A549 (cell line): ENCODE measurements around the gene CAPN2. TPM values are rescaled to one million over a fixed set of nuclear protein-coding genes. Genes with fewer than 3 reads are reported as not detected.

Experiments used
- ATAC-seq, 2 experiments: fragments of 200-7000 bp in 1 of 2; fragments of >200 bp in 1 of 2; cut with Nextera tagmentation in 1 of 2; cut with Tn5 transposase in 1 of 2; 3 replicates each; pipeline versions ENCODE4 v1.8.0 to v1.9.1; 2018 to 2020; ENCODE audit warnings: mild to moderate bottlenecking in 1 of 2, moderate library complexity in 1 of 2
- CTCF ChIA-PET: fragments of 300-600 bp; sonication (Branson Sonifier 250); formaldehyde crosslinking; extraction: SDS; loops from one replicate; lab custom pipeline; 2021; ENCODE audit warnings: antibody characterized with exemption, inconsistent platforms; lab: Yijun Ruan, JAX
- POLR2A ChIA-PET: fragments of 350-600 bp; formaldehyde crosslinking; extraction: SDS; loops from one replicate; lab custom pipeline; 2021; ENCODE audit warnings: antibody characterized with exemption, inconsistent platforms; lab: Yijun Ruan, JAX
- DNase-seq, 2 experiments: peaks; one replicate each; pipeline versions ENCODE4 v3.0.0 to v3.0.0-alpha.2; 2011 to 2016; ENCODE audit warnings: low read depth in 1 of 2, low spot score in 1 of 2
- FAIRE-seq: peaks from 2 replicates; lab custom pipeline; 2011; peaks lifted over from hg19 to GRCh38; lab: Jason Lieb, UNC
- H3K27ac ChIP-seq, 2 experiments: fragments of >200 bp; sonication (Bioruptor Twin); formaldehyde crosslinking; 3 replicates each; pipeline ENCODE4 v1.5.1; 2016 to 2017
- H3K4me1 ChIP-seq: fragments of >200 bp; sonication (Bioruptor Twin); formaldehyde crosslinking; 3 replicates; pipeline ENCODE4 v1.6.1; 2016
- H3K4me2 ChIP-seq: fragments of >200 bp; sonication (Bioruptor Twin); formaldehyde crosslinking; 3 replicates; pipeline ENCODE4 v1.6.1; 2016
- H3K4me3 ChIP-seq: fragments of >200 bp; sonication (Bioruptor Twin); formaldehyde crosslinking; 3 replicates; pipeline ENCODE4 v1.5.1; 2016
- H3K9me3 ChIP-seq: fragments of >200 bp; sonication (Bioruptor Twin); formaldehyde crosslinking; 3 replicates; pipeline ENCODE4 v1.6.1; 2016
- CBX8 ChIP-seq: fragments of 200-600 bp; sonication (generic); IDR thresholded peaks from 2 replicates; pipeline ENCODE4 v1.6.1; 2016
- CHD2 ChIP-seq: fragments of 150-350 bp; IDR thresholded peaks from 2 replicates; pipeline ENCODE4 v1.6.1; 2014; ENCODE audit warnings: low read length; ENCODE audit not compliant: partially characterized antibody
- CHD4 ChIP-seq: fragments of 200-600 bp; sonication (generic); IDR thresholded peaks from 2 replicates; pipeline ENCODE4 v1.6.1; 2016; ENCODE audit warnings: antibody characterized with exemption, mild to moderate bottlenecking, borderline replicate concordance
- EHMT2 ChIP-seq: fragments of 200-600 bp; sonication (generic); IDR thresholded peaks from 2 replicates; pipeline ENCODE4 v1.6.1; 2016; ENCODE audit warnings: antibody characterized with exemption, low read depth, mild to moderate bottlenecking, moderate library complexity
- ESRRA ChIP-seq: fragments of 150-350 bp; IDR thresholded peaks from 2 replicates; pipeline ENCODE4 v1.6.1; 2014; ENCODE audit warnings: mild to moderate bottlenecking, low read length, borderline replicate concordance
- FOSB ChIP-seq: fragments of 250-450 bp; sonication (Bioruptor Pico); IDR thresholded peaks from 2 replicates; pipeline ENCODE4 v1.5.0; 2020; ENCODE audit warnings: mild to moderate bottlenecking, moderate library complexity
- FOXS1 ChIP-seq: fragments of 250-450 bp; sonication (Bioruptor Pico); IDR thresholded peaks from 2 replicates; pipeline ENCODE4 v1.5.0; 2020; ENCODE audit warnings: mild to moderate bottlenecking, moderate library complexity
- HOXB13 ChIP-seq: fragments of 250-450 bp; sonication (Bioruptor Pico); IDR thresholded peaks from 2 replicates; pipeline ENCODE4 v1.5.0; 2020; ENCODE audit warnings: low read depth, mild to moderate bottlenecking, moderate library complexity
- JUN ChIP-seq, 2 experiments: fragments of >200 bp; sonication (Bioruptor Twin); formaldehyde crosslinking; IDR thresholded peaks; 2 replicates in 1 of 2; 3 replicates in 1 of 2; pipeline ENCODE4 v1.6.1; 2016 to 2017
- JUNB ChIP-seq: fragments of >200 bp; sonication (Bioruptor Twin); formaldehyde crosslinking; IDR thresholded peaks from 2 replicates; pipeline ENCODE4 v1.6.1; 2016
- KDM1A ChIP-seq: fragments of 200-600 bp; sonication (generic); IDR thresholded peaks from 2 replicates; pipeline ENCODE4 v1.6.1; 2016; ENCODE audit warnings: low read depth, mild to moderate bottlenecking
- MAFK ChIP-seq: fragments of 450-650 bp; IDR thresholded peaks from 2 replicates; pipeline ENCODE4 v1.6.1; 2014; ENCODE audit not compliant: partially characterized antibody
- NR3C1 ChIP-seq: fragments of >200 bp; sonication (Bioruptor Twin); formaldehyde crosslinking; IDR thresholded peaks from 3 replicates; pipeline ENCODE4 v1.6.1; 2017
- POLR2AphosphoS2 ChIP-seq: conservative IDR thresholded peaks from 2 replicates; pipeline ENCODE4 v1.6.1; 2012; ENCODE audit warnings: low read length, improper control_type of control experiment, inconsistent platforms
- RARB ChIP-seq: fragments of 250-450 bp; sonication (Bioruptor Pico); IDR thresholded peaks from 2 replicates; pipeline ENCODE4 v1.8.0; 2021; ENCODE audit warnings: mild to moderate bottlenecking, moderate library complexity
- RNF2 ChIP-seq: fragments of 200-600 bp; sonication (generic); IDR thresholded peaks from 2 replicates; pipeline ENCODE4 v1.6.1; 2016; ENCODE audit warnings: low read depth, mild to moderate bottlenecking, antibody characterized with exemption, moderate library complexity, borderline replicate concordance
- ZC3H11A ChIP-seq: fragments of 450-650 bp; IDR thresholded peaks from 2 replicates; pipeline ENCODE4 v1.6.1; 2014; ENCODE audit warnings: antibody characterized with exemption, mild to moderate bottlenecking
- ZNF302 ChIP-seq: fragments of 250-450 bp; sonication (Bioruptor Pico); IDR thresholded peaks from 2 replicates; pipeline ENCODE4 v1.9.0; 2021; ENCODE audit warnings: inconsistent platforms, mild to moderate bottlenecking, moderate library complexity
- WGBS: methylation state at CpG from one replicate; pipeline ENCODE4 v1.1.6; 2017; ENCODE audit errors: missing lambda C conversion rate; 5-methylcytosine and 5-hydroxymethylcytosine counted together
- polyA plus RNA-seq, 4 experiments: library from polyadenylated mRNA; depleted of rRNA in 3 of 4; stranded (reverse); fragments of >200 nt; fragmentation: RNase III in 1 of 4; extraction: RNeasy Plus Mini Kit Qiagen cat#74134 plus additional on column Dnase treatment in 1 of 4; gene quantifications; 2 replicates in 3 of 4; 3 replicates in 1 of 4; pipeline ENCODE4 v1.2.3, GENCODE V29; 2011 to 2017
- TF ChIP-seq, protein P1 (sequence below): IDR thresholded peaks from 2 replicates; pipeline ENCODE4 v1.6.1; 2012; ENCODE audit warnings: low read depth, borderline replicate concordance
- TF ChIP-seq, protein P2 (sequence below): fragments of 250-450 bp; sonication (Bioruptor Pico); IDR thresholded peaks from 2 replicates; pipeline ENCODE4 v1.5.0; 2021; ENCODE audit warnings: mild to moderate bottlenecking, moderate library complexity, borderline replicate concordance
- TF ChIP-seq, protein P3 (sequence below): fragments of 250-450 bp; sonication (Bioruptor Pico); IDR thresholded peaks from 2 replicates; pipeline ENCODE4 v1.5.0; 2020; ENCODE audit warnings: low read depth, mild to moderate bottlenecking, moderate library complexity

The CAPN2 gene
- polyA plus RNA-seq, 2 of the 4 experiments (the other 2 are of a cell fraction) = 199 to 300 TPM

DNA sequence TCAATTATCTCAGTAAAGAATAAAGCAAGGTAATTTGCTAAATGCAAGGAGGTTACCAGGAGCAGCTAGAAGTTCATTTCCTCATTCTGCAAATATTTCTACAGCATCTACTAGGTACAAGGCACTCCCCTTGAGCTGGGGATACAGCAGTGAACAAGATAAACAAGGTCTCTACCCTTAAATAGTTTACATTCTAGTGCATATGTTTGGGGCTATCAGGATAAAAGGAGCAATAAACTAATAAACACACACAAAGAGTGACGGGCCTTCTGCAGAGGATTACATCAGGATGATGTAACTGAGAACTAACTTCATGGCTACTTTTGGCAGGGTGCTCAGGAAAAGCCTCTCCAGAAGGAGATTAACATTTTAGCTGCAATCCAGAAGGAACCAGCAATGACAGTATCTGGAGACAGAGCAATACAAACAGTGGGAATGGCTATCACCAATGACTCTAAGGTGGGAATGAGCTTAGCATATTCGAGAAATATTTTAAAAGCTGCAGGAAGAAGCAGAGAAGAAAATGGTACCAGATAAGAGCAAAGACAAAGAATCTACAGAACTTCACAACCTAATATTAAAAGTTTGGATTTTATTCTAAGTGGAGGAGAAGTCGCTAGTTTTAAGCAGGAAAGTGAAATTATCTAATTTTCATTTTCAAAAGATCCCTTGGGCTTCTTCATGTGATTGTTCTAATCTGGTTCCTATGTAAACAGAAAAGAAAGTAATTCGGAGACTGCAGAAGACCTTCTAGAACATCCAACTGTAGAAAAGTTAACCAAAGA, 107.6 kb downstream of the CAPN2 start:
- Histone ChIP-seq H3K9me3 (no peaks in the 10 kb centered on the region), H3K4me2 (peak overlapping the region; percentile 31), H3K4me3 (no peak overlapping the region), H3K27ac (peak overlapping the region; percentile 44 to 46; a peak in 5 of 6 replicates), H3K4me1 (peaks cover 43% of the 10 kb centered on the region)
- ChIA-PET CTCF (interaction anchor here (0.6 to 2.8 kb wide), 3 partner anchors 8 to 11 kb away, joined by 3 to 17 read pairs (median 3); no protein-coding TSS in a partner anchor), POLR2A (interaction anchor here (0.7 kb wide), 1 partner anchor 25 kb away, joined by 3 read pairs; no protein-coding TSS in a partner anchor)
- ATAC-seq (peak; percentile 49 to 55; a peak in 5 of 6 replicates), DNase-seq (peak in 1 of 2 experiments; percentile 34), FAIRE-seq (no peak)
- 65% methylated on average over 4 of the region's 4 CpGs for WGBS
- TF ChIP-seq FOSB (CRISPR knock-in tag) (no peak), CHD4 (no peak)

DNA sequence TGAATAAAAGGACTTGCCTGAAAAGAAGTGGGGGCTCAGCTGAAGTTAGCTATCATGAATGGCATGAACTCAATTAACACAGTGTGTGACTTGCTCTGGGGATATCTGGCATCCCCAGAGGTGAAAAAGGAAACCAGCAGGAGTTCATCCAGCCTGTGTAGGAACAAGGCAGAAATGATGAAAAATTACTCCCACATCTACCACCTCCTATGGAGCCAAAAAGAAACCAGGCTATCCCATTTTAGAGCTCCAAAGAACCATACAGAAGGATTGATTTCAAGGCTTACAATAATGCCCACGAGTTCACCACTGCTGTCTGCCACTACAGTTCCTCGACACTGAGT, 108.1 kb downstream of the CAPN2 start:
- no peaks in the 10 kb centered on the region for H3K9me3 ChIP-seq
- H3K4me2 ChIP-seq = peak overlapping the region; percentile 31
- POLR2A ChIA-PET = no interaction called here
- CTCF ChIA-PET = interaction anchor here (0.8 to 2.8 kb wide), 3 partner anchors 9 to 12 kb away, joined by 3 to 17 read pairs (median 3); no protein-coding TSS in a partner anchor
- H3K4me1 ChIP-seq = peaks cover 37% of the 10 kb centered on the region
- DNase-seq (no peak), FAIRE-seq (no peak), ATAC-seq (0 out of 6 replicates have a peak, but pooled peaks of 1 of the 2 experiments have one; percentile 48)
- H3K4me3 ChIP-seq = no peak overlapping the region
- TF ChIP-seq ZC3H11A (no peak), CBX8 (no peak), CHD4 (no peak), RNF2 (no peak), FOXS1 (CRISPR knock-in tag) (no peak), ESRRA (no peak)
- TF ChIP-seq, protein P1, sequence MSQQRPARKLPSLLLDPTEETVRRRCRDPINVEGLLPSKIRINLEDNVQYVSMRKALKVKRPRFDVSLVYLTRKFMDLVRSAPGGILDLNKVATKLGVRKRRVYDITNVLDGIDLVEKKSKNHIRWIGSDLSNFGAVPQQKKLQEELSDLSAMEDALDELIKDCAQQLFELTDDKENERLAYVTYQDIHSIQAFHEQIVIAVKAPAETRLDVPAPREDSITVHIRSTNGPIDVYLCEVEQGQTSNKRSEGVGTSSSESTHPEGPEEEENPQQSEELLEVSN = no peak
- peak overlapping the region; percentile 44 to 46; a peak in 5 of 6 replicates for H3K27ac ChIP-seq
- 82% methylated on average over 2 of the region's 2 CpGs for WGBS

DNA sequence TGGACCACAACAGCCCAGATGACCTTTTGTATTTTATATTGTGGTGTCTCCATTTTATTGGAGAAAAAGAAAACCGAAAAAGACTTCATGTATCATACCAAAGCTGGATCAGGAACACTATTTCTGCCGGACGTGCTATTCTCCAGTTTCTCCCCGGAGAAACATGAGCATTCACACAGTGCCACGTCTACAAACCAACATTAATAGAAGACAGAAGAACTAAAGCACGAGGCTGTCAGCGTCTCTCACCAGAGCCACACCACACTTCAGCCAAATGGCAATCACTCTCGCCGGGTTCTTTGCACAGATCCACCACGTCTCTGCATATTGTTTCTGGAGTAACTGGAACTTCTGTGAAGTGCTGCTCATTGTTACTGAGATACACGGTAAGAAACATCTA, 108.6 kb downstream of the CAPN2 start:
- no peak for FAIRE-seq
- 94% methylated on average over 11 of the region's 11 CpGs for WGBS
- ChIA-PET CTCF (interaction anchor here (0.8 to 2.8 kb wide), 3 partner anchors 9 to 13 kb away, joined by 3 to 17 read pairs (median 3); no protein-coding TSS in a partner anchor), POLR2A (no interaction called here)
- no peak overlapping the region for H3K4me3 ChIP-seq
- H3K4me2 ChIP-seq = no peak overlapping the region
- no peak for ATAC-seq
- TF ChIP-seq NR3C1 = no peak
- no peak for TF ChIP-seq HOXB13 (CRISPR knock-in tag)
- TF ChIP-seq POLR2AphosphoS2 = no peak
- TF ChIP-seq KDM1A = no peak
- TF ChIP-seq, protein P2, sequence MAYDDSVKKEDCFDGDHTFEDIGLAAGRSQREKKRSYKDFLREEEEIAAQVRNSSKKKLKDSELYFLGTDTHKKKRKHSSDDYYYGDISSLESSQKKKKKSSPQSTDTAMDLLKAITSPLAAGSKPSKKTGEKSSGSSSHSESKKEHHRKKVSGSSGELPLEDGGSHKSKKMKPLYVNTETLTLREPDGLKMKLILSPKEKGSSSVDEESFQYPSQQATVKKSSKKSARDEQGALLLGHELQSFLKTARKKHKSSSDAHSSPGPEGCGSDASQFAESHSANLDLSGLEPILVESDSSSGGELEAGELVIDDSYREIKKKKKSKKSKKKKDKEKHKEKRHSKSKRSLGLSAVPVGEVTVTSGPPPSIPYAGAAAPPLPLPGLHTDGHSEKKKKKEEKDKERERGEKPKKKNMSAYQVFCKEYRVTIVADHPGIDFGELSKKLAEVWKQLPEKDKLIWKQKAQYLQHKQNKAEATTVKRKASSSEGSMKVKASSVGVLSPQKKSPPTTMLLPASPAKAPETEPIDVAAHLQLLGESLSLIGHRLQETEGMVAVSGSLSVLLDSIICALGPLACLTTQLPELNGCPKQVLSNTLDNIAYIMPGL (CRISPR knock-in tag) = no peak
- no peak for TF ChIP-seq ZNF302
- no peak for TF ChIP-seq JUNB
- TF ChIP-seq RARB (CRISPR knock-in tag) = no peak
- TF ChIP-seq, protein P3, sequence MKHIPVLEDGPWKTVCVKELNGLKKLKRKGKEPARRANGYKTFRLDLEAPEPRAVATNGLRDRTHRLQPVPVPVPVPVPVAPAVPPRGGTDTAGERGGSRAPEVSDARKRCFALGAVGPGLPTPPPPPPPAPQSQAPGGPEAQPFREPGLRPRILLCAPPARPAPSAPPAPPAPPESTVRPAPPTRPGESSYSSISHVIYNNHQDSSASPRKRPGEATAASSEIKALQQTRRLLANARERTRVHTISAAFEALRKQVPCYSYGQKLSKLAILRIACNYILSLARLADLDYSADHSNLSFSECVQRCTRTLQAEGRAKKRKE = no peak
- no peak for TF ChIP-seq CHD2
- no peak for TF ChIP-seq JUN (IDR thresholded peaks at IDR 0.05)
- no peak for TF ChIP-seq EHMT2
- no peak for TF ChIP-seq MAFK
- TF ChIP-seq FOXS1 (CRISPR knock-in tag) = no peak
- no peaks in the 10 kb centered on the region for H3K9me3 ChIP-seq
- DNase-seq = no peak
- H3K27ac ChIP-seq = peak overlapping the region in 1 of 2 experiments; percentile 46; a peak in 4 of 6 replicates
- peaks cover 32% of the 10 kb centered on the region for H3K4me1 ChIP-seq
